Stimulated activated effector memory CD8-positive, alpha-beta T cell treated with anti-CD3 and anti-CD28 coated beads, Interleukin-12 subunit alpha, Interleukin-12 subunit beta, amount 100 ng/mL, for 72 hours (primary cell): Measurements from ENCODE around the gene OR51I2.
A peak's percentile ranks its signal among the peaks of the same experiment; 100 is the strongest.

ENCODE experiments used
- ATAC-seq: fragments of 150-1000 bp; cut with Tn5 transposase; 2 replicates; pipeline ENCODE4 v1.10.0; 2021
- DNase-seq, 2 donors: peaks; one replicate each; pipeline ENCODE4 v3.0.0; 2021 to 2022; ENCODE audit warnings: low spot score in 2 of 2
- H3K27ac Mint-ChIP-seq: one replicate; pipeline ENCODE4 v1.8.0; 2022; ENCODE audit warnings: mild to moderate bottlenecking, mixed read lengths
- H3K36me3 Mint-ChIP-seq: one replicate; pipeline ENCODE4 v1.8.0; 2022; ENCODE audit warnings: mild to moderate bottlenecking, mixed read lengths
- H3K4me1 Mint-ChIP-seq: one replicate; pipeline ENCODE4 v1.8.0; 2022; ENCODE audit warnings: mixed read lengths
- H3K4me3 Mint-ChIP-seq: one replicate; pipeline ENCODE4 v1.8.0; 2022; ENCODE audit warnings: mild to moderate bottlenecking, mixed read lengths
- H3K9me3 Mint-ChIP-seq: one replicate; pipeline ENCODE4 v1.8.0; 2022; ENCODE audit warnings: mixed read lengths

Gene OR51I2

GRCh38 chr11:5488798-5489399, 39.8 kb downstream of the OR51I2 start:
- no peaks in the 10 kb centered on the region for H3K9me3 Mint-ChIP-seq
- no peak overlapping the region for H3K27ac Mint-ChIP-seq
- ATAC-seq: peak; percentile 12
- DNase-seq: no peak
- H3K36me3 Mint-ChIP-seq: no peaks in the 10 kb centered on the region
- no peak overlapping the region for H3K4me3 Mint-ChIP-seq
- H3K4me1 Mint-ChIP-seq: no peaks in the 10 kb centered on the region

- no peaks in the 10 kb centered on the region for H3K9me3 Mint-ChIP-seq
- H3K36me3 Mint-ChIP-seq: no peaks in the 10 kb centered on the region
- ATAC-seq (no peak), DNase-seq (no peak)
- H3K27ac Mint-ChIP-seq: no peak overlapping the region
- no peaks in the 10 kb centered on the region for H3K4me1 Mint-ChIP-seq
- no peak overlapping the region for H3K4me3 Mint-ChIP-seq
Observed at GRCh38 chr11:5489576-5490357, 40.6 kb downstream of the OR51I2 start.

- DNase-seq (no peak), ATAC-seq (no peak)
- Mint-ChIP-seq H3K4me3 (no peak overlapping the region), H3K36me3 (no peaks in the 10 kb centered on the region), H3K4me1 (no peaks in the 10 kb centered on the region), H3K9me3 (no peaks in the 10 kb centered on the region), H3K27ac (no peak overlapping the region)
Observed at GRCh38 chr11:5499671-5500070, 50.5 kb downstream of the OR51I2 start.

- no peak overlapping the region for H3K4me3 Mint-ChIP-seq
- H3K27ac Mint-ChIP-seq: no peak overlapping the region
- no peaks in the 10 kb centered on the region for H3K9me3 Mint-ChIP-seq
- H3K4me1 Mint-ChIP-seq: no peaks in the 10 kb centered on the region
- H3K36me3 Mint-ChIP-seq: no peaks in the 10 kb centered on the region
- ATAC-seq (no peak), DNase-seq (no peak)
Observed at GRCh38 chr11:5500393-5500801, 51.3 kb downstream of the OR51I2 start.

- no peak overlapping the region for H3K27ac Mint-ChIP-seq
- no peaks in the 10 kb centered on the region for H3K4me1 Mint-ChIP-seq
- H3K9me3 Mint-ChIP-seq: no peaks in the 10 kb centered on the region
- H3K36me3 Mint-ChIP-seq: no peaks in the 10 kb centered on the region
- H3K4me3 Mint-ChIP-seq: no peak overlapping the region
- no peak for ATAC-seq
- DNase-seq: no peak
Observed at GRCh38 chr11:5504403-5504921, 55.3 kb downstream of the OR51I2 start.

GRCh38 chr11:5505363-5506048, 56.4 kb downstream of the OR51I2 start:
- Mint-ChIP-seq H3K4me1 (no peaks in the 10 kb centered on the region), H3K27ac (no peak overlapping the region), H3K4me3 (no peak overlapping the region), H3K36me3 (no peaks in the 10 kb centered on the region), H3K9me3 (no peaks in the 10 kb centered on the region)
- DNase-seq (no peak), ATAC-seq (no peak)
